SK-N-MC (cell line): ENCODE results near the gene COBL.

Source experiments
- DNase-seq: peaks from one replicate; pipeline ENCODE4 v3.0.0-alpha.2; 2011; ENCODE audit warnings: low read depth, low spot score
- H3K27ac ChIP-seq: fragments of 200-600 bp; sonication (generic); 2 replicates; pipeline ENCODE4 v1.5.1; 2016; ENCODE audit warnings: mixed run types
- H3K36me3 ChIP-seq: fragments of 200-600 bp; sonication (generic); 2 replicates; pipeline ENCODE4 v1.6.1; 2017; ENCODE audit warnings: antibody characterized with exemption, low read length, mixed read lengths; ENCODE audit not compliant: insufficient read depth
- H3K4me3 ChIP-seq: fragments of 200-600 bp; sonication (generic); 2 replicates; pipeline ENCODE4 v1.5.1; 2016
- H3K9ac ChIP-seq: fragments of 200-600 bp; sonication (generic); 2 replicates; pipeline ENCODE4 v1.8.0; 2017; ENCODE audit warnings: mixed run types, mixed read lengths; ENCODE audit not compliant: insufficient read length
- H3K9me3 ChIP-seq: fragments of 200-600 bp; sonication (generic); 2 replicates; pipeline ENCODE4 v1.6.1; 2017; ENCODE audit warnings: low read depth, mild to moderate bottlenecking, antibody characterized with exemption, low read length, moderate library complexity, mixed read lengths
- EZH2 ChIP-seq: fragments of 200-600 bp; sonication (generic); IDR thresholded peaks from one replicate; pipeline ENCODE4 v1.6.1; 2017; ENCODE audit warnings: antibody characterized with exemption
- FOXP2 ChIP-seq: optimal IDR thresholded peaks from 2 replicates; pipeline ENCODE3; 2011; ENCODE audit warnings: mild to moderate bottlenecking, moderate library complexity; ENCODE audit not compliant: insufficient read depth; ENCODE audit errors: extremely low read length, control extremely low read depth
- POLR2AphosphoS5 ChIP-seq: IDR thresholded peaks from 2 replicates; pipeline ENCODE4 v1.6.1; 2012; ENCODE audit warnings: mild to moderate bottlenecking, low read depth, low read length, borderline replicate concordance

The COBL gene

DNA sequence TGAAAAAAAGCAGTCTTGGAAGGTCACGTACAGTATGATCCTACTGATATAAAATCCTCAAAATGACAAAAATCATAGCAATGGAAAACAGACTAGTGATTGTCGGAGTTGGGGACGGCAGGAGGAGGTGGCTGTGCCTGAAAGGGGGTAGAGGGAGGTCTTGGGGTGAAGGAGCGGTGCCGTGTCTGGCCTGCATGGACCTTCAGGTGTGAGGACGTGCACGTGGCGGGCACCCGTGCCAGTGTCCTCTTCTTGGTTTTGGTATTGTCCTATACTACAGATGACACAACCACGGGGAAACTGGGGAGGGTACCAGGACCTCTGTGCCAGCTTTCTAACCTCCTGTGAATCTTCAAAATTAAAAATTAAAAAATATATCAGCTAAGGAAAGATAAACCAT, 73.0 kb downstream of the COBL start:
- DNase-seq: no peak
- Histone ChIP-seq H3K27ac (no peak overlapping the region), H3K36me3 (no peaks in the 10 kb centered on the region), H3K4me3 (no peak overlapping the region), H3K9ac (no peak overlapping the region), H3K9me3 (no peaks in the 10 kb centered on the region)
- no peak for TF ChIP-seq EZH2
- no peak for TF ChIP-seq POLR2AphosphoS5
- TF ChIP-seq FOXP2: no peak

DNA sequence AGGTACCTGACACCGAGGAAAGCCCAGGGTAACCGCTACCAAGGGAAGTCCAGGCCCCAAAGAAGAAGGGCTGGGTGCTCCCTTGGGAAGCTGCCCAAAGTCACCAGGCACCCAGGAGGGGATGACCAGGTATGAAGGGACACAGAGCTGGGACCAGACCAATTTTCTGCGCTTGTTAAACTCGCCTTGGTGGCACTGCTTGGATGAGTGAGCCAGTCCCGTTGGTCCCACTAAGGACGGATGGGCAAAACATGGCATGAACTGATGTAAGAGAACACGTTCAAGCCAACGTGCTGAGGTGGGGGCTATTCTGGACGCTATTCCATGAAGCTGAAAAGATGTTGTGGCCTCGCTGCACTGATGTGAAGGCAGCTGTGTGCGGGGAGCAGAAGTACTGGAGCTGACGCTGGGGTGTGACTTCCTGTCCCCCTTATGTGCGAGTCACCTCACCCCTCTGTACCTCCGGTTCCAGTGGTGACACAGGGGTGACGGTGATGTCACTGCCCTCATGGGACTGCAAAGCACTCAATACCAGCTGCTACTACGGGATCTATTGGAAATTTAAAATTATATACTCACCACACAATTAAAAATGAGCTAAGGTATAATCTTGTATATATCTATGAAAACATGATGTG, 73.6 kb downstream of the COBL start:
- H3K27ac ChIP-seq: no peak overlapping the region
- H3K36me3 ChIP-seq: no peaks in the 10 kb centered on the region
- TF ChIP-seq FOXP2: no peak
- no peak for TF ChIP-seq EZH2
- TF ChIP-seq POLR2AphosphoS5: no peak
- no peak overlapping the region for H3K9ac ChIP-seq
- H3K9me3 ChIP-seq: no peaks in the 10 kb centered on the region
- DNase-seq: no peak
- no peak overlapping the region for H3K4me3 ChIP-seq

DNA sequence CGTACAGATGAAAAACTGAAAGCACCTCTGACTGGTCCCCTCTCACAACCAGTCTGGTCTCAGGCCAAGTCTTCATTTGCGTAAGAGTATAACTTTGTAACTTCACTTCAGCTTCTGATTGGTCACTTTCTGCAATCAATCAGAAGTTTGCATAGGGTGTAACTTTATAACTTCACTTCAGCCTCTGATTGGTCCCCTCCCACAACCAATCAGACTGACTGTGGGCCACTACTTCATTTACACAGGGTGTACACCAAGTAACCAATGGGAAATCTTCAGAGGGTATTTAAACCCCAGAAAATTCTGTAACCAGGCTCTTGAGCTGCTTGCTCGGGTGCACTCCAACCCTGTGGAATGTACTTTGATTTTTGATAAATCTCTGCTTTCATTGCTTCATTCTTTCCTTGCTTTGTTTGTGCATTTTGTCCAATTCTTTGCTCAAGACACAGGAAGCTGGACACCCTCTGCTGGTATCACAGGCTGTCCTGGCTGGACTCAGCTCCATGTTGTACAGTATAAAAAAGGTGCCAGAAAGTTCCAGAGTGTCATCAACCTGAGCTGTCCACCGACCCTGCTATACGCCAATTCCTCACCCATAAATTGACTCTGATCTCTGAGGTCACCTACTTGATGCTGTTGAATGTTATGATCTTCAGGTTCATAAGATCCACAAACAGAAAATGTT, 74.5 kb downstream of the COBL start:
- no peaks in the 10 kb centered on the region for H3K36me3 ChIP-seq
- H3K27ac ChIP-seq: no peak overlapping the region
- H3K9me3 ChIP-seq: no peaks in the 10 kb centered on the region
- DNase-seq: no peak
- no peak overlapping the region for H3K9ac ChIP-seq
- TF ChIP-seq POLR2AphosphoS5: no peak
- no peak for TF ChIP-seq EZH2
- no peak for TF ChIP-seq FOXP2
- no peak overlapping the region for H3K4me3 ChIP-seq

DNA sequence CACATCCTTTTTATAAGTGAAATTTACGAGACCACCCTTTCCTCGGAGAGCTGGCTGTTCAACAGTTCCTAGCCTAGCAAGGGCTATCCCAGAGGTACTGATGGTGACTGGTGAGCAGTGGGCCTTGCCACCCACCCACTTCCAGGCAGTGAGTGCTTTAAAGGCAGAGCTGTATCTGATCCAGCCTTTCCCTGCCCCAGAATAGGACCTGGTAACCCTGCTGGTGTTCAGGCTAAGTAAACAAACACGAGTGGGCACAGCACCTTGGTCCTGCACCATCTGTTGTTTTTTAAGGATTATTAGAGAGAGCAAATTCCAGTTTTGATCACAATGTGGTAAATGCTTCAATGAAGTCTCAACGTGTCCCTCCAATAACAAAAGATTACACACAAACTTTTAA, 75.7 kb downstream of the COBL start:
- DNase-seq: no peak
- Histone ChIP-seq H3K27ac (no peak overlapping the region), H3K36me3 (no peaks in the 10 kb centered on the region), H3K9ac (no peak overlapping the region), H3K4me3 (no peak overlapping the region), H3K9me3 (no peaks in the 10 kb centered on the region)
- no peak for TF ChIP-seq EZH2
- TF ChIP-seq POLR2AphosphoS5: no peak
- TF ChIP-seq FOXP2: no peak

DNA sequence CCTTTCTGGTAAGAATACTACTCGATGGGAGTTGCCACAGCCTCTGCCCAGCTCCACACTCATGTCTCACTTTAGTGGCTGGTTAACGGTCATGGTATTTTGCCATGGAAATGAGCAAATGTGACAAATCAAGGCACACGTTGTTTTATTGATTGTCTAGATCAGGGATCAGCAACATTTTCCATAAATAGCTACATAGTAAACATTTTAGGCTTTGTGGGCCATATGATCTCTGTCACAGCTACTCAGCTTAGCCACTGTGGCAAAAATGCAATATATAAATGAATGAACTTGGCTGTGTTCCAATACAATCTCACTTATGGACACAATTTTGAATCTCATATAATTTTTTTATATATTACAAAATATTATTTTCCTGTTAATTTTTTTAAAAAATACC, 76.9 kb downstream of the COBL start:
- H3K27ac ChIP-seq: no peak overlapping the region
- no peaks in the 10 kb centered on the region for H3K9me3 ChIP-seq
- no peak for TF ChIP-seq POLR2AphosphoS5
- no peak for TF ChIP-seq EZH2
- no peak for TF ChIP-seq FOXP2
- H3K9ac ChIP-seq: no peak overlapping the region
- H3K36me3 ChIP-seq: no peaks in the 10 kb centered on the region
- DNase-seq: no peak
- H3K4me3 ChIP-seq: no peak overlapping the region

DNA sequence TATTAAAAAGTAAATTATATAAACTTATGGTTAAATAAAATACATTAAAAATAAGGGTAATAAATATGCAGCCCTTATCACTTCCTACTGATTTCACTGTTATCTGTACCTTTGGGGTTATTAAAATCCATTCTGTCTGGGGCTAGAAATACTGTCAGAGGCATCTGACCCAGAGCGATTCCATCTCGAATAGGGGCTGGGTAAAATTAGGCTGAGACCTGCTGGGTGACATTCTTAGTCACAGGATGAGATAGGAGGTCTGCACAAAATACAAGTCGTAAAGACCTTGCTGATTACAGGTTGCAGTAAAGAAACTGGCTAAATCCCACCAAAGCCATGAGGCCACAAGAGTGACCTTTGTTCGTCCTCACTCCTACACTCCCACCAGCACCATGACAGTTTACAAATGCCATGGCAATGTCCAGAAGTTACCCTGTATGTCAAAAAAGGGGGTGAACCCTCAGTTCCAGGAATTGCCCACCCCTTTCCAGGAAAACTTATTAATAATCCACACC, 77.6 kb downstream of the COBL start:
- no peak overlapping the region for H3K4me3 ChIP-seq
- H3K36me3 ChIP-seq: no peaks in the 10 kb centered on the region
- H3K9ac ChIP-seq: no peak overlapping the region
- no peak for TF ChIP-seq EZH2
- no peak for TF ChIP-seq FOXP2
- TF ChIP-seq POLR2AphosphoS5: no peak
- no peaks in the 10 kb centered on the region for H3K9me3 ChIP-seq
- DNase-seq: no peak
- no peak overlapping the region for H3K27ac ChIP-seq

DNA sequence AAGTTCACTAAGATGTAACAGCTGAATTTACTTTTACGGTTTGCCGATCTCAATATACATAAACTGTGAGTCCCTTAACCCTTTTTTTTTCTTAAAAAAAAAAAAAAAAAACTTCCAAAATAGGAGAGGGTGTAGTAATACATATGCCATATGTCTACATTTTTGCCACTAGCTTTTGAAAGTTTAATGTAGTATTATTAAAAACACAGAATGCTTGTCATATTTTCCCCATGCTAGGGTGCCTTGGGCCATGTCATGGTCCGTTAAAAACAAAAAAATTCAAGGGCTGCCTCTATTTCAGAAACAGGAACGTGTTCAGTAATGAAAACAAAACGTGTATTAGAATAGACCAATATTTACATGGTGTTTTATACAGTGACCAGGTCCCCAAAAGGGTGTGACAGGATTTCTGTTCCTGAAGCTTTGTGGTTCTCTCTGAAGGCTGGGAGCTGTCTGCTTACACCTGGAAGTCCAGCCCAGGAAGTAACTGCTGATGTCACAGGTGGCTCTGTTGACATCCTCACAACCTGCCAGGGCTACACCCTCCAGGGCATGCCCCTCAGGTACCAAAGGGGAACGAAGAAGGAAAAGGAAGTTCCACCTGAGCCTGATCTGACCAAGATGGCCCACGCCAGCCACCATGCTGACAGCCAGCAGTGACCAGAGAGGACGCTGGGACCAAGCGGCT, 79.0 kb downstream of the COBL start:
- H3K9me3 ChIP-seq: no peaks in the 10 kb centered on the region
- H3K9ac ChIP-seq: no peak overlapping the region
- DNase-seq: no peak
- no peak overlapping the region for H3K27ac ChIP-seq
- no peaks in the 10 kb centered on the region for H3K36me3 ChIP-seq
- H3K4me3 ChIP-seq: no peak overlapping the region
- TF ChIP-seq FOXP2: no peak
- TF ChIP-seq EZH2: no peak
- TF ChIP-seq POLR2AphosphoS5: no peak

DNA sequence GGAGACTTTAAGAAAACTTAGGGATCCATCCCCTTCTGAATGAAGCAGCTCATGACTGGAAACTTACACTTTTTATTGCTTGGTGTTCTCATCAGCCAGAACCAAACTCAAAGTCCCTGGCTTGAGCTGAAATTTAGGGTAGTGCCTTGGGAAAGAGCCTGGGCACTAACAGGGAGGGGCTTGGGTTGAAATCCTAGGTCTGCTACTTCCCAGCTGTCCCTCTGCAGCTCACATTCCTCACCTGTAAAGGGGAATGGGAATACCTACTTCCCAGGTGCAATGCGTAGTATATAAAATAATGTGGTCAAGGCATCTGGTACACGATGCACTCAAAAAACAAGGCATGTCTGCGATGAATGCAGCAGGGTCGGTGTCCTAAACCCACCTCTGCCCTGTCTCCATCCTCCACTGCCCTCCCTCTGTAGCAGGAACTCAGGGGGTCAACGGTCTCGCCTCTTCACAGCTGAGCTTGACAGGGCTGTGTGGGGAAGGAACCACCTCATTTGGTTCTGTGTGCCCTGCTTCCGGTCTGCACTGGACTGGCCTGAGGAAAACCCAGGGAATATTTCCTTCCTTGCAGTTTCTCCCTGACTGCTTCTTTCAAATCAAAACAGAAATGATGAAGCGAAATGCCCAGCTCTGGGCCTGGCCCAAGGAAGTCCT, 80.0 kb downstream of the COBL start:
- Histone ChIP-seq H3K36me3 (no peaks in the 10 kb centered on the region), H3K4me3 (no peak overlapping the region), H3K27ac (no peak overlapping the region), H3K9me3 (no peaks in the 10 kb centered on the region), H3K9ac (no peak overlapping the region)
- no peak for DNase-seq
- no peak for TF ChIP-seq POLR2AphosphoS5
